KOPT-K1 (cell line): ENCODE results near the gene MAP4.

Source experiments
- H3K27ac ChIP-seq: fragments of 200-600 bp; sonication (generic); 2 replicates; pipeline ENCODE4 v1.5.1; 2016; ENCODE audit warnings: antibody characterized with exemption, mild to moderate bottlenecking, low read depth, low read length; ENCODE audit not compliant: poor library complexity, severe bottlenecking
- H3K36me3 ChIP-seq: fragments of 200-600 bp; sonication (generic); 2 replicates; pipeline ENCODE4 v1.5.1; 2017; ENCODE audit warnings: antibody characterized with exemption, mild to moderate bottlenecking, low read length, moderate library complexity; ENCODE audit not compliant: insufficient read depth
- H3K9me3 ChIP-seq: fragments of 200-600 bp; sonication (generic); 2 replicates; pipeline ENCODE4 v1.5.1; 2017; ENCODE audit warnings: antibody characterized with exemption, low read length, mild to moderate bottlenecking; ENCODE audit not compliant: insufficient read depth, poor library complexity, severe bottlenecking

Gene MAP4

GRCh38 chr3:47877719-47878118 lies 138.5 kb downstream of the MAP4 start:
- Histone ChIP-seq H3K36me3 (peaks cover 34% of the 10 kb centered on the region), H3K9me3 (no peaks in the 10 kb centered on the region), H3K27ac (no peak overlapping the region)

GRCh38 chr3:47877290-47877689 lies 138.9 kb downstream of the MAP4 start:
- H3K36me3 ChIP-seq = peaks cover 35% of the 10 kb centered on the region
- no peak overlapping the region for H3K27ac ChIP-seq
- H3K9me3 ChIP-seq = no peaks in the 10 kb centered on the region

- Histone ChIP-seq H3K9me3 (no peaks in the 10 kb centered on the region), H3K36me3 (peaks cover 57% of the 10 kb centered on the region), H3K27ac (no peak overlapping the region)
These were observed 141.3 kb downstream of the MAP4 start for GRCh38 chr3:47874913-47875312.

- no peaks in the 10 kb centered on the region for H3K9me3 ChIP-seq
- no peak overlapping the region for H3K27ac ChIP-seq
- peaks cover 62% of the 10 kb centered on the region for H3K36me3 ChIP-seq
These were observed 141.8 kb downstream of the MAP4 start for GRCh38 chr3:47874438-47874837.

- Histone ChIP-seq H3K27ac (no peak overlapping the region), H3K9me3 (no peaks in the 10 kb centered on the region), H3K36me3 (peaks cover 77% of the 10 kb centered on the region)
These were observed 143.3 kb downstream of the MAP4 start for GRCh38 chr3:47872916-47873315.

- H3K36me3 ChIP-seq = peaks cover 86% of the 10 kb centered on the region
- no peaks in the 10 kb centered on the region for H3K9me3 ChIP-seq
- no peak overlapping the region for H3K27ac ChIP-seq
These were observed 144.8 kb downstream of the MAP4 start for GRCh38 chr3:47871389-47871788.

- Histone ChIP-seq H3K36me3 (peaks cover 87% of the 10 kb centered on the region), H3K9me3 (no peaks in the 10 kb centered on the region), H3K27ac (no peak overlapping the region)
These were observed 145.4 kb downstream of the MAP4 start for GRCh38 chr3:47870702-47871260.

GRCh38 chr3:47870156-47870555 lies 146.1 kb downstream of the MAP4 start:
- Histone ChIP-seq H3K27ac (no peak overlapping the region), H3K9me3 (no peaks in the 10 kb centered on the region), H3K36me3 (peaks cover 87% of the 10 kb centered on the region)

- Histone ChIP-seq H3K9me3 (no peaks in the 10 kb centered on the region), H3K27ac (no peak overlapping the region), H3K36me3 (peaks cover 91% of the 10 kb centered on the region)
These were observed 147.9 kb downstream of the MAP4 start for GRCh38 chr3:47868306-47868705.

GRCh38 chr3:47867451-47868044 lies 148.7 kb downstream of the MAP4 start:
- no peaks in the 10 kb centered on the region for H3K9me3 ChIP-seq
- H3K27ac ChIP-seq = no peak overlapping the region
- peaks cover 91% of the 10 kb centered on the region for H3K36me3 ChIP-seq

- no peaks in the 10 kb centered on the region for H3K9me3 ChIP-seq
- no peak overlapping the region for H3K27ac ChIP-seq
- peaks cover 77% of the 10 kb centered on the region for H3K36me3 ChIP-seq
These were observed 151.0 kb downstream of the MAP4 start for GRCh38 chr3:47865192-47865591.

GRCh38 chr3:47863391-47864128 lies 152.7 kb downstream of the MAP4 start:
- Histone ChIP-seq H3K9me3 (no peaks in the 10 kb centered on the region), H3K36me3 (peaks cover 62% of the 10 kb centered on the region), H3K27ac (no peak overlapping the region)

- H3K36me3 ChIP-seq = peaks cover 58% of the 10 kb centered on the region
- peak overlapping the region; percentile 37 for H3K27ac ChIP-seq
- no peaks in the 10 kb centered on the region for H3K9me3 ChIP-seq
These were observed 156.1 kb downstream of the MAP4 start for GRCh38 chr3:47859956-47860605.

- H3K27ac ChIP-seq = no peak overlapping the region
- H3K9me3 ChIP-seq = no peaks in the 10 kb centered on the region
- peaks cover 66% of the 10 kb centered on the region for H3K36me3 ChIP-seq
These were observed 159.1 kb downstream of the MAP4 start for GRCh38 chr3:47857151-47857550.

GRCh38 chr3:47856669-47857068 lies 159.5 kb downstream of the MAP4 start:
- Histone ChIP-seq H3K36me3 (peaks cover 70% of the 10 kb centered on the region), H3K9me3 (no peaks in the 10 kb centered on the region), H3K27ac (no peak overlapping the region)
